ENCODE measurements around the gene MUC13. TPM values are rescaled to one million over a fixed set of nuclear protein-coding genes. Genes with fewer than 3 reads are reported as not detected.

The MUC13 gene
- total RNA-seq, 1 experiment from 2014 or later = not detected

GRCh38 chr3:124896824-124897526, 37.6 kb downstream of the MUC13 start:
- H3K9me3 Mint-ChIP-seq = no peaks in the 10 kb centered on the region
- no peak for TF ChIP-seq CTCF (conservative IDR thresholded peaks at IDR 0.05)
- H3K27me3 Mint-ChIP-seq (ENCODE audit: low read depth) = no peaks in the 10 kb centered on the region; the same call in 1 of the 2 replicates
- Histone ChIP-seq H2BK12ac (ENCODE audit: insufficient read length, low read depth, low read length) (no peak overlapping the region), H3K4me1 (ENCODE audit: insufficient read depth, low read length) (no peaks in the 10 kb centered on the region), H4K8ac (replicated peaks; ENCODE audit: insufficient read length, low read depth, low read length) (no peak overlapping the region), H3K14ac (ENCODE audit: insufficient read depth, low read length) (no peak overlapping the region), H3K27ac (ENCODE audit: insufficient read length, low read depth, low read length) (no peak overlapping the region), H3K4ac (ENCODE audit: low read depth, low read length) (no peak overlapping the region), H3K23me2 (ENCODE audit: insufficient read length, low read depth, low read length, poor library complexity, severe bottlenecking) (no peaks in the 10 kb centered on the region), H3K79me2 (ENCODE audit: insufficient read depth, low read length) (no peaks in the 10 kb centered on the region; the same call in 1 of the 2 replicates), H3K56ac (ENCODE audit: insufficient read length, low read depth, low read length) (no peak overlapping the region), H2AFZ (ENCODE audit: low read length) (no peak overlapping the region), H2BK15ac (ENCODE audit: low read depth, low read length) (no peak overlapping the region), H2BK5ac (ENCODE audit: insufficient read length, low read length) (no peak overlapping the region), H4K91ac (ENCODE audit: insufficient read length, low read depth, low read length) (no peak overlapping the region), H3K27me3 (ENCODE audit: insufficient read depth, low read length) (no peaks in the 10 kb centered on the region), H3K9ac (ENCODE audit: extremely low read depth, insufficient read length, low read length) (no peak overlapping the region), H3K4me2 (ENCODE audit: insufficient read depth, insufficient read length, low read length) (no peak overlapping the region), H4K5ac (ENCODE audit: insufficient read length, low read depth, low read length) (no peak overlapping the region), H3K23ac (ENCODE audit: insufficient read length, low read depth, low read length) (no peak overlapping the region), H4K20me1 (ENCODE audit: control insufficient read depth, insufficient read depth, insufficient read length) (no peaks in the 10 kb centered on the region), H2BK120ac (ENCODE audit: low read depth, low read length, poor library complexity, severe bottlenecking) (no peak overlapping the region), H2AK5ac (ENCODE audit: insufficient read length, low read length) (no peak overlapping the region), H3K9me3 (ENCODE audit: control insufficient read depth, low read depth, low read length) (no peaks in the 10 kb centered on the region), H2BK20ac (ENCODE audit: low read depth, low read length, poor library complexity, severe bottlenecking) (no peak overlapping the region), H3K79me1 (ENCODE audit: insufficient read depth, low read depth, low read length, poor library complexity, severe bottlenecking) (no peaks in the 10 kb centered on the region), H3T11ph (ENCODE audit: low read length) (no peak overlapping the region), H3K18ac (ENCODE audit: insufficient read length, low read depth, low read length) (no peak overlapping the region)
- H3K27ac Mint-ChIP-seq = no peak overlapping the region; a peak in 1 of 7 replicates
- no peak for DNase-seq
- H3K4me3 Mint-ChIP-seq = no peak overlapping the region
- H3K4me1 Mint-ChIP-seq = peaks cover 3 to 5% of the 10 kb centered on the region in 2 experiments; a peak in 2 of 4 replicates
- H3K36me3 Mint-ChIP-seq (ENCODE audit: insufficient read depth in 1 of 3, low read depth in 3 of 3) = no peaks in the 10 kb centered on the region
- no CpG with 5 or more reads among the region's 1 CpG for WGBS (ENCODE audit: extremely low coverage, insufficient read length, low lambda C conversion rate)
